Measurements from ENCODE around the gene CDKN2C. TPM values are rescaled to one million over a fixed set of nuclear protein-coding genes. Genes with fewer than 3 reads are reported as not detected.

Gene CDKN2C
- total and polyA plus RNA-seq, 10 of the 15 experiments (the other 5 are each of a cell fraction or from before 2014, with no cell fraction given) = 3.3 to 11.7 (median 6.0) TPM

- CTCF ChIA-PET = interaction anchor here (1.3 kb wide), 1 partner anchor 80 kb away, joined by 4 read pairs; no protein-coding TSS in a partner anchor
Observed at GRCh38 chr1:51009381-51009780, 39.3 kb downstream of the CDKN2C start.

More at GRCh38 chr1:51009381-51009780, 39.3 kb downstream of the CDKN2C start:
- no peak for TF ChIP-seq ZNF687 (IDR thresholded peaks at IDR 0.05)
- TF ChIP-seq CUX1 (IDR thresholded peaks at IDR 0.05; ENCODE audit: insufficient replicate concordance, low read depth, low read length) = no peak
- no peak for TF ChIP-seq MTA3 (IDR thresholded peaks at IDR 0.05; ENCODE audit: borderline replicate concordance, low read length)
- no peak for TF ChIP-seq ASH2L (IDR thresholded peaks at IDR 0.05; ENCODE audit: borderline replicate concordance, low read depth)
- no peak for TF ChIP-seq MEF2B (IDR thresholded peaks at IDR 0.05; ENCODE audit: partially characterized antibody, poor library complexity, severe bottlenecking)
- no peak for TF ChIP-seq RELB (IDR thresholded peaks at IDR 0.05; ENCODE audit: low read depth)
- no peak for TF ChIP-seq SMAD5 (IDR thresholded peaks at IDR 0.05; ENCODE audit: low read depth)
- no peak for TF ChIP-seq PAX5 (IDR thresholded peaks at IDR 0.05; ENCODE audit: borderline replicate concordance, low read depth, low read length)
- TF ChIP-seq RAD51 (IDR thresholded peaks at IDR 0.05) = no peak
- RAD21 ChIA-PET (ENCODE audit: unreplicated experiment) = no interaction called here
- H3K4me1 ChIP-seq (ENCODE audit: control insufficient read depth, insufficient read depth, low read length) = no peaks in the 10 kb centered on the region
- H4K20me1 ChIP-seq (ENCODE audit: control insufficient read depth, insufficient read depth) = no peaks in the 10 kb centered on the region
- SMC1A ChIA-PET (ENCODE audit: uncharacterized antibody, unreplicated experiment) = no interaction called here
- H3K27ac ChIP-seq (ENCODE audit: control insufficient read depth, insufficient read depth) = no peak overlapping the region
- POLR2A ChIA-PET = no interaction called here
- no peaks in the 10 kb centered on the region for H3K79me2 ChIP-seq (ENCODE audit: control insufficient read depth, insufficient read depth, low read length)
- FAIRE-seq (no peak), ATAC-seq (no peak), DNase-seq (ENCODE audit: low read depth, low spot score) (no peak)
- no peaks in the 10 kb centered on the region; the same call in 1 of the 3 replicates for H3K9me3 ChIP-seq (replicated peaks; ENCODE audit: control insufficient read depth, insufficient read depth, low read length)
- no peaks in the 10 kb centered on the region for H3K27me3 ChIP-seq (replicated peaks in 1 of 2; ENCODE audit: control insufficient read depth in 2 of 2, insufficient read depth in 2 of 2, low read length in 1 of 2)
- in situ Hi-C loops (cut with MboI) = no loop called here
- no peaks in the 10 kb centered on the region for H3K36me3 ChIP-seq (ENCODE audit: control insufficient read depth in 2 of 2, insufficient read depth in 2 of 2, low read length in 1 of 2)
- H3K4me3 ChIP-seq = no peak overlapping the region
- WGBS (ENCODE audit: insufficient coverage, insufficient replicate concordance, low lambda C conversion rate, missing lambda C conversion rate) = 98% methylated on average over 3 of the region's 3 CpGs
- no TSS peak for BruUV-seq (replicated peaks)
- intact Hi-C loops (cut with micrococcal nuclease; ENCODE audit: unreplicated experiment) = no loop called here
- no peak overlapping the region for H3K9ac ChIP-seq (ENCODE audit: control insufficient read depth, insufficient read depth, low read length)
- no peak overlapping the region for H3K4me2 ChIP-seq (ENCODE audit: control insufficient read depth, insufficient read depth)
- no peak overlapping the region for H2AFZ ChIP-seq (ENCODE audit: control insufficient read depth, low read depth, low read length)
